Prostate gland (tissue), 2 donors: ENCODE measurements around the gene FAM222B. TPM values are rescaled to one million over a fixed set of nuclear protein-coding genes. Genes with fewer than 3 reads are reported as not detected.
"Not testable (repeated sequence)": the region's sequence is repeated elsewhere in the genome, so short reads cannot be mapped to it uniquely, and the experiment has no call there.

Experiments
- DNase-seq: peaks from one replicate; pipeline ENCODE4 v3.0.0-alpha.2; 2019; ENCODE audit warnings: low spot score
- H3K27ac ChIP-seq, 2 donors: fragments of 200-600 bp; sonication (generic); 2 replicates each; pipeline ENCODE4 v1.5.1; 2017 to 2019
- H3K27me3 ChIP-seq: fragments of 200-600 bp; sonication (generic); replicated peaks from 2 replicates; pipeline ENCODE4 v1.5.1; 2019; ENCODE audit not compliant: insufficient read depth
- H3K36me3 ChIP-seq, 2 donors: fragments of 200-600 bp; sonication (generic); 1 replicate in 1 of 2; 2 replicates in 1 of 2; pipeline versions ENCODE4 v1.5.1 to v1.8.1; 2017 to 2019
- H3K4me1 ChIP-seq: fragments of 200-600 bp; sonication (generic); replicated peaks from 2 replicates; pipeline ENCODE4 v1.5.1; 2019
- H3K4me3 ChIP-seq, 2 donors: fragments of 200-600 bp; sonication (generic); 2 replicates each; pipeline ENCODE4 v1.5.1; 2017 to 2019
- H3K9me3 ChIP-seq: fragments of 200-600 bp; sonication (generic); 2 replicates; pipeline ENCODE4 v1.5.1; 2017
- POLR2A ChIP-seq: fragments of 450-650 bp; IDR thresholded peaks from one replicate; pipeline ENCODE4 v1.6.1; 2016; ENCODE audit warnings: antibody characterized with exemption, mild to moderate bottlenecking
- POLR2AphosphoS5 ChIP-seq: sonication (generic); formaldehyde crosslinking; IDR thresholded peaks from one replicate; pipeline ENCODE4 v1.6.1; 2017; ENCODE audit warnings: antibody characterized with exemption
- WGBS: methylation state at CpG from one replicate; pipeline ENCODE4 v1.1.5; 2018; 5-methylcytosine and 5-hydroxymethylcytosine counted together
- intact Hi-C: fragments of 100-400 bp; cut with DNase I; formaldehyde crosslinking; loops from one replicate; pipeline ENCODE4 v1.14.2; 2022
- total RNA-seq, 2 donors: library from RNA; depleted of rRNA; stranded (reverse); fragments of >200 nt; gene quantifications; one replicate each; pipeline ENCODE4 v1.1.0, GENCODE V29; 2016
- TF ChIP-seq, protein P1 (sequence below), 4 experiments: fragments of 200-600 bp in 2 of 4; fragments of 450-650 bp in 2 of 4; sonication (generic) in 2 of 4; IDR thresholded peaks; 1 replicate in 3 of 4; 2 replicates in 1 of 4; pipeline ENCODE4 v1.5.1; 2016 to 2019; ENCODE audit warnings: antibody characterized with exemption in 4 of 4, mild to moderate bottlenecking in 2 of 4, moderate library complexity in 2 of 4

FAM222B gene
- total RNA-seq, 2 donors from 2014 or later: 14.9 to 48.9 TPM

DNA sequence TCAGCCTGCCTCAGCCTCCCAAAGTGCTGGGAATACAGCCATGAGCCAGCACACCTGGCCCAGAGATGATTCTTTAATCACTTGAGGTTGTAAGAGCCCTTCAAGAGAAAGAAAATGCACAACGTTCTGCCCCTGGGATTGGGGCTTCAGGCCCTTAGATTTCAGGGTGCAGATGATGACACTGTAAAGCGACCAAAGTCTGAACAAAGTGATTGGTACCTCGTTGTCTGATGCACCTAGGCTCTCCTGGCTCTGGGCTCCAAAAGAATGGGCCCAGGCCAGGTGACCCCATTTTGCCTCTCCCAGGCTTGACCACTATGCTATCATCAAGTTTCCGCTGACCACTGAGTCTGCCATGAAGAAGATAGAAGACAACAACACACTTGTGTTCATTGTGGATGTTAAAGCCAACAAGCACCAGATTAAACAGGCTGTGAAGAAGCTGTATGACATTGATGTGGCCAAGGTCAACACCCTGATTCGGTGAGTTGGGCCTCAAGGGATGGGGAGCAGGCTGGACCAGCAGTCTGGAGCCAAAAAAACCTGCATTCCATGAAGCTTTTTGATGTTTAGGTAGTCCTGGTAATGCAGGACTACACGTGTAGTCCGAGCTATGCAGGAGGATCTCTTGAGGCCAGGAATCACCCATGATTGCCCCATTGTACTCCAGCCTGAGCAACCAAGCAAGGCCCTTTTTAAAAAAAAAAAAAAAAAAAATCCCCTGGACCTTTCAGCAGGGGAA, 120.0 kb downstream of the FAM222B start:
- DNase-seq: no peak

DNA sequence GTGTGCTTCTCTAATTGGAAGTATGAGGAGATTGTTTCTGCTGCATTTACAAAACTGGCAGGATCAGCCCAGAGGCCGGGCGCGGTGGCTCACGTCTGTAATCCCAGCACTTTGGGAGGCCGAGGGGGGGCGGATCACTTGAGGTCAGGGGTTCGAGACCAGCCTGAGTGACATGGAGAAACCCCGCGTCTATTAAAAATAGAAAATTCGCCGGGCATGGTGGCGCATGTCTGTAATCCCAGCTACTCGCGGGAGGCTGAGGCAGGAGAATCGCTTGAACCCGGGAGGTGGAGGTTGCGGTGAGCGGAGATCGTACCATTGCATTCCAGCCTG, 121.6 kb downstream of the FAM222B start:
- not testable (repeated sequence) for H3K36me3 ChIP-seq, H3K27me3 ChIP-seq, DNase-seq, H3K9me3 ChIP-seq
- peak overlapping the region; percentile 83 to 87 for H3K27ac ChIP-seq
- peaks cover 30% of the 10 kb centered on the region for H3K4me1 ChIP-seq
- 26% methylated on average over 19 of the region's 19 CpGs for WGBS
- peak overlapping the region; percentile 75 to 79 for H3K4me3 ChIP-seq
- intact Hi-C loops: loop anchor here (10.0 kb wide), 1 partner anchor 194 kb away; no protein-coding TSS in a partner anchor

More for the DNA sequence above, 120.0 kb downstream of the FAM222B start:
- Histone ChIP-seq H3K36me3 (peaks cover 5 to 7% of the 10 kb centered on the region in 2 donors), H3K4me3 (no peak overlapping the region), H3K4me1 (peaks cover 23% of the 10 kb centered on the region), H3K9me3 (no peaks in the 10 kb centered on the region), H3K27ac (peak overlapping the region; percentile 83 to 99), H3K27me3 (no peaks in the 10 kb centered on the region)
- TF ChIP-seq, protein P1, sequence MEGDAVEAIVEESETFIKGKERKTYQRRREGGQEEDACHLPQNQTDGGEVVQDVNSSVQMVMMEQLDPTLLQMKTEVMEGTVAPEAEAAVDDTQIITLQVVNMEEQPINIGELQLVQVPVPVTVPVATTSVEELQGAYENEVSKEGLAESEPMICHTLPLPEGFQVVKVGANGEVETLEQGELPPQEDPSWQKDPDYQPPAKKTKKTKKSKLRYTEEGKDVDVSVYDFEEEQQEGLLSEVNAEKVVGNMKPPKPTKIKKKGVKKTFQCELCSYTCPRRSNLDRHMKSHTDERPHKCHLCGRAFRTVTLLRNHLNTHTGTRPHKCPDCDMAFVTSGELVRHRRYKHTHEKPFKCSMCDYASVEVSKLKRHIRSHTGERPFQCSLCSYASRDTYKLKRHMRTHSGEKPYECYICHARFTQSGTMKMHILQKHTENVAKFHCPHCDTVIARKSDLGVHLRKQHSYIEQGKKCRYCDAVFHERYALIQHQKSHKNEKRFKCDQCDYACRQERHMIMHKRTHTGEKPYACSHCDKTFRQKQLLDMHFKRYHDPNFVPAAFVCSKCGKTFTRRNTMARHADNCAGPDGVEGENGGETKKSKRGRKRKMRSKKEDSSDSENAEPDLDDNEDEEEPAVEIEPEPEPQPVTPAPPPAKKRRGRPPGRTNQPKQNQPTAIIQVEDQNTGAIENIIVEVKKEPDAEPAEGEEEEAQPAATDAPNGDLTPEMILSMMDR (IDR thresholded peaks at IDR 0.05): no peak
- TF ChIP-seq POLR2AphosphoS5 (no peak), POLR2A (no peak)
- intact Hi-C loops: loop anchor here (10.0 kb wide), 1 partner anchor 192 kb away; no protein-coding TSS in a partner anchor
- 65% methylated on average over 7 of the region's 7 CpGs for WGBS

DNA sequence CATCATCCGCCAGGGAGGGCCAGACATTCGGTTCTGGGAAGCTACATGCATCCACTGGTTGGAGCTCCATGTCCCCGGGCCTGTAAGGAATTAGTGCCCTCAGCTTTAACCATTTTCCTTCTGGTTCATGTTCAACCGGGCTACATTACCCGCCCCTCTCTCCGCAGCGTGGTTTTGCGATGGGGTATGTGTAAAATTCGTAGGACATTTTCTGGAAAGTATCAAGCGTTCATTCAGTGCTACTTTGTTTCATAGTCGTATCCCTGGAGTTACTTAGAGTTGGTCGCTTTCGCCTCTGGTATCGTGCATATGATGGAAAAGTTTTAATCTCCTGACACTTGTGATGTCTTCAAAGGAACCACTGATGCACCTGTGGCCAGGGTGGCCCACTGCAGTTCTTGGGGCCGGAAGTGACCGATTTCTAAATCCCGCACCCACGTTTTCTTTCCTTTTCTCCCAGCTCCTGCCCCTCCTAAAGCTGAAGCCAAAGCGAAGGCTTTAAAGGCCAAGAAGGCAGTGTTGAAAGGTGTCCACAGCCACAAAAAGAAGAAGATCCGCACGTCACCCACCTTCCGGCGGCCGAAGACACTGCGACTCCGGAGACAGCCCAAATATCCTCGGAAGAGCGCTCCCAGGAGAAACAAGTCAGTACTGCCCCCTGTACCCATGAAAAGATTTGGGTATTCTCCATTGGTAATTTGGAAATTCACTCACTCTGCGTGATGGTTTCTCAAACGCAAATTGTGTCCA, 122.2 kb downstream of the FAM222B start:
- 2% methylated on average over 30 of the region's 30 CpGs for WGBS
- Histone ChIP-seq H3K4me3 (peak overlapping the region; percentile 75 to 79), H3K4me1 (peaks cover 30% of the 10 kb centered on the region), H3K9me3 (no peaks in the 10 kb centered on the region), H3K36me3 (peaks cover 5 to 7% of the 10 kb centered on the region in 2 donors), H3K27me3 (no peaks in the 10 kb centered on the region), H3K27ac (peak overlapping the region; percentile 83 to 87)
- DNase-seq: no peak
- intact Hi-C loops: loop anchor here (10.0 kb wide), 1 partner anchor 194 kb away; no protein-coding TSS in a partner anchor
- TF ChIP-seq, protein P1 (IDR thresholded peaks at IDR 0.05): peak in 1 of 4 experiments; percentile 13
- TF ChIP-seq POLR2AphosphoS5: no peak

DNA sequence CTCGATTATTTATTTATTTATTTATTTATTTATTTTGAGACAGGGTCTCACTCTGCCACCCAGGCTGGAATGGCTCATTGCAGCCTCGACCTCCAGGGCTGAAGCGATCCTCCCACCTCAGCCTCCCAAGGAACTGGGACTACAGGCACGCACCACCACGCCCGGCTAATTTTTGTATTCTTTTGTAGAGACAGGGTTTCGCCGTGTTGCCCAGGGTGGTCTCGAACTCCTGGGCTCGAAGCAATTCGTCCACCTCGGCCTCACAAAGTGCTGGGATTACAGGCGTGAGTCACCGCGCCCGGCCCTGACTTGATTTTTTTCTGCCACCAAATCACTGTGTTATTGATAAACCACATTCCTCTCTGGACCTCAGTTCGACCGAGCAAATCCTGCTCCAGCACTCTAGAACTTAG, 123.6 kb downstream of the FAM222B start:
- TF ChIP-seq, protein P1 (IDR thresholded peaks at IDR 0.05): no peak
- no peak for TF ChIP-seq POLR2A
- no peak for TF ChIP-seq POLR2AphosphoS5
- no peaks in the 10 kb centered on the region for H3K9me3 ChIP-seq
- intact Hi-C loops: no loop called here
- H3K27me3 ChIP-seq: no peaks in the 10 kb centered on the region
- peaks cover 5 to 12% of the 10 kb centered on the region in 2 donors for H3K36me3 ChIP-seq
- no peak for DNase-seq
- 23% methylated on average over 18 of the region's 18 CpGs for WGBS
- peaks cover 30% of the 10 kb centered on the region for H3K4me1 ChIP-seq
- H3K4me3 ChIP-seq: peak overlapping the region; percentile 75 to 79
- peak overlapping the region; percentile 83 to 87 for H3K27ac ChIP-seq

DNA sequence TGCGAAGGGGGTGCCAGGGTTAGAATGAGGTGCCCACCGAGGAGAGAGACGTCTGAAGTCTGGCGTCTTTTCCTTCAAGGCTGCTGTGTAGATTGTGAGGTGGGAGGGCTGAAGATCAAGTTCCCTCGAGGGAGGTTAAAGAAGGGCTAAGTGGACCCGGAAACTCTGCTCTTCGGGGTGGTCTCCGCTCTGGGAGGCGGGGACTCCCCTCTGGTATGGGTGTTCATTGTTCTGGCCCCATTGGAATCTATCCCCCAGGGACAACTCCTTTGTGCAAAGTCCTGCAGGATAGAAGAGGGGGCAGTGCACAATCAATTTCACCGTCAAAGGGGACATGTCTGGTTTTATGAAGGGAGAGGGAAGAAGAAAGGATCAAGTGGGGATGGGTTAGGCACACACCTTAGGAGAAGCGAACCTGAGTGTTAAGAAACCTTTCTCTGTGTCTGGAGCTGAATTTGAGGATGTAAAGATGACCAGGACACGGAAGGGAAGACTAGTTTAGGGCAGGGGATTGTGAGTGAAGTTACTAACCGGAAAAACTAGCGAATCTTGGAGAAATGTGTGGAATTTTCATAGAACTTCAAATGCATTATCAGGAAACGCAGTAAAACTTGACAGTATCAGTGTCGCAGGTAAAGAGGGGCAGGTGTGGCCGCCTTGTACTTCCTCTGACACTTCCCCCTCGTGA, 124.1 kb downstream of the FAM222B start:
- intact Hi-C loops: no loop called here

More for the DNA sequence above, 124.1 kb downstream of the FAM222B start:
- 29% methylated on average over 18 of the region's 18 CpGs for WGBS
- Histone ChIP-seq H3K27ac (peak overlapping the region; percentile 83 to 87), H3K4me3 (peak overlapping the region; percentile 42 to 43), H3K9me3 (no peaks in the 10 kb centered on the region), H3K4me1 (peaks cover 30% of the 10 kb centered on the region), H3K27me3 (no peaks in the 10 kb centered on the region), H3K36me3 (peaks cover 5 to 14% of the 10 kb centered on the region in 2 donors)
- DNase-seq: no peak
- no peak for TF ChIP-seq POLR2AphosphoS5
- TF ChIP-seq, protein P1 (IDR thresholded peaks at IDR 0.05): no peak
- no peak for TF ChIP-seq POLR2A
